ENCODE measurements around the gene RXRB.

Gene RXRB

DNA sequence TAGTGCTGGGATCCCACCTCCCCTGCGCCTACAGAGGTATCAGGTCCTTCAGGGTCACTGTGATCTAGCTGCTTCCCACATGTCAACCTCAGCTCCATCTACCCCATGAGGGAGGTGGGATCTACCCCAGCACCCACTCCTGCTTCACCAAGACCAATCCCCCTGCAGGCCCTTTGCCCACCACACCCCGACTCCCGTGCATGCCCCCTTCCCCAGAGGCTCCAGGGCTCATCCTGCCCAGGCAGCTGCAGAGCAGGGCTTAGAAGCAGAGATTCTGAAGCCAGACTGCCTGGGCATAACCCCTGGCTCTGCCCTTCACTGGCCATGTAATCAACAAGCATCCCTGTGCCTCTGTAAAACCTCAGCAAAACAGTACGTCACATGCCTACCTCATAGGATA is 25.7 kb downstream of the RXRB start:
- DNase-seq, result no peak

DNA sequence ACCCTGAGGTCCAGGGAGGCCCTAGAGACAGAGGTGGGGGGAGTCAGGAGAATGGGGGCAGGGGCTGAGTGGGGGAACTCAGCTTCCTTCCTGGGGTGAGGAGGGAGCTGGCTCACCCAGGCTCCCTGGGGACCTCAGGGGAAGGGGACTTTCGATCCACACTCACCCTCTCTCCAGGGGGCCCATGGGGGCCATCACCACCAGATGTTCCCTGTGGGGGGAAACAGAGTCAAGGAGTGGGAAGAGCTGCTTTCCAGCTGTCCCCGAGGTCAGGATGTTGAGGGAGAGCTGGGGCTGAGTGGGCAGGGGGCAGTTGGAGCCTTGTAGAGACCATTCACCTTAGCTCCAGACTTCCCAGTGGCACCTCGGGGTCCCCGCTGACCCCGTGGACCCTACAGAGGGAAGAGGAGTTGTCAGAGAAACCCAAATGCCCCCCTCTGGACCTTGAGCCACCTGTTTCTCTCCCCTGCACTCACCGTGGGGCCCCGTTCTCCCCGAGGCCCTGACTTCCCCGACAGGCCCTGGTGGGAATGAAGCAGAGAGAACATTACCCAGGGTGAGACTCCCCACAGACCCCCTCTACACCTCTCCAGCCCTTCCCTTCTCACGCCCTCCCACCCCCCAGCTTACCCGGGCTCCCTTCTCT is 26.8 kb downstream of the RXRB start:
- DNase-seq, result no peak

DNA sequence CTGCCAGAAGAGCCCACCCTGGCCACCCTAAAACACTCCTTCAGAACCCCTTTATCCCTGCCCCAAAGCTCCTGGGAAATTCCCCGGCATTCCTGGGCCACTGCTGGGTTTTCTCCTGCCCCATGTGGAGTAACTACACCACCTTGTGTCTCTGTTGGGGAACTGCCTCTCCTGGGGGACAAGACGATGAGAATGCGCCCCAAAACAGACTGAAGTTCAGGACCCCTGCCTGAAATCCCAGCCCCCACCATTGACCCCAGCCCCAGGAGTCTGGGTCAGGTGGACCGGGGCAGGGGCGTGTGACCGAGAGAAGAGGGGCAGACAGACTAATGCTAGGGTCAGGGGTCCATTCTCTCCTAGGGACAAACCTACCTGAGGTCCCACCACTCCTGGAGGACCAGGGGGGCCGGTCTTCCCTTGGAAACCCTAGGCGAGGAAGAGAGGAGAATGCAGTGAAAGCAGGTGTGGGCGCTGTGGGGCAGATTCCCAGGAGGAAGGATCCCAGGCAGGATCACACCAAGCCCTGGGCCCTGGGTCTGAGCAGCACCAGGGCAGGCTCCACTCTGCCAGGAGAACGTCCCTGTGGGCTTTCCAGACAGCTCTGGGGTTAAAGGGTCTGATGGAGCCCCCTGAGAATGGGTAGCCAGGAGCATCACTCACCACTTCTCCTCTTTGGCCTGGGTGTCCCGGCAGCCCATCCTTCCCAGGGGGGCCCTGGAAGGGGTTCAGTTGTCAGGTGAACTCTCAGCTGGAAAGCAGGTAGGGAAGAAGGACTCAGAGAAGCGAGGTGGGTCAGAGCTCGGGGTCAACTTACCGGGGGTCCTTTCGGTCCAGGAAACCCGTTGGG is 27.6 kb downstream of the RXRB start:
- no peak for DNase-seq

DNA sequence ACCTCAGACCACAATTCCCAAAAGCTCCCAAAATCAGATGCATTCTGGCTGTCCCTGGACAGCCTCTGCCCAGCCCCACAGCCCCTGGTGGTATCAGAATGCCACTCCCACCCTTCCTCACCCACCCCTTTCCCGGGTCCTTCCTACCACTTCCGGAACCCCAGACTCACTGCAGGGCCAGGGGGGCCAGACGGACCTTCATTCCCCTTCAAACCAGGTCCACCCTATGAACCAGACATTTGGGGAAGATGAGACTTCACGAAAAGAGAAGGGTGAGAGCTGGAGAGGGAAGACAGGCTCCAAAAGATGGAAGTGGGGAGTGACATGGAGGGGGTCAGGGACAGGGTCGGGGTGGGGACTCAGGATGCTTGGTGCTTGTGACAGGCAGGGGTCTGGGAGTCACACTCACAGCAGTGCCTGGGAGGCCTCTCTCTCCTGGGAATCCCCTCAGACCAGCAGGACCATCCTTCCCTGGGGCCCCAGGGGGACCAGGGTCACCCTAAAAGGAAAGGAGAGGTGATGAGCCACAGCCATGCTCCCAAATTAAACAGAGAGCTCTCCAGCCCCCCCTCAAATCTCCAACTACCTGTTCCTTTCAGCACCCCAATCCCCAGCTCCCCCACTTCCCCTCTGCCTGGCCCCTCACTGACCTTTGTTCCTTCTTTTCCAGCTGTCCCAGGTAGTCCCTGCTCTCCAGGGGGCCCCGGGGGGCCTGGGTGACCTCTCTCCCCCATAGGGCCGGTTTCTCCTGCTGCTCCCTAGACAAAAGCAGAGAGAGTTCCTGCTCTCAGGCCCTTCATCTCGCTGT is 28.4 kb downstream of the RXRB start:
- DNase-seq, result no peak

DNA sequence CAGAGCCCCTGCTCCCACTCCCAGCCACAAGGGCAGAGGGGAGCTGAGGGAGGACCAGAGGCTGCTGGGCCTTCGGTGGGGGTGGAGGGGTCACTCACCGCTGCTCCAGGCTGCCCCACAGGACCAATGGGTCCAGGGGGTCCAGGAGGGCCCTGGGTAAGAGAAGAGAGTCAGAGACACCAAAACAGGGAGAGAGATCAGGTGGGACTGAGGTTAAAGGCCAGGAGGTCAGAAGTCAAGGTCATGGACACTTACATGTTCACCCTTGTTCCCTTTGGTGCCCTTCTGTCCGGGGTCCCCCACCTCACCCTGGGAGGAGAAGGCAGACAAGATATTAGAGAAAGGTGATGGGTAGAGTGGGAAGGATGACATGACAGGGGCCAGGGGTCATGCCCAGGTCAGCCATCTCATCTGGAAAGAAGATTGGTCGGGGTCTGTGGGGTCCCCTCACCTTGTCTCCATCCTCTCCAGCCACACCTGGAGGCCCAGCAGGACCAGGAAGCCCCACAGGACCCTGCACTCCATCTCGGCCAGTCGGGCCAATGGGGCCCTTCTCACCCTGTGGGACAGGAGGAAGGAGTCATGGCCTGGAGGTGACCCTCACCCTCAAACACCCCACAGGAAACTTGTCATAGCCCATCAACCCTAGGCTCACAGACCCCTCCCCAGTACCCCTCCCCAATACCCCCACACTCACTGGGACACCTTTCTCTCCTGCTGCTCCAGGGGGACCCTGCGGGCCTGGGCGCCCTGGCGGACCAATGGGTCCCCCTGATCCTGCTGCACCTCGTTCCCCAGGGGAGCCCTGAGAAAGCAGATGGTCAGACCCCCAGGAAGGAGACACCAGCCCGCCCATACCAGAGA is 29.2 kb downstream of the RXRB start:
- no peak for DNase-seq

DNA sequence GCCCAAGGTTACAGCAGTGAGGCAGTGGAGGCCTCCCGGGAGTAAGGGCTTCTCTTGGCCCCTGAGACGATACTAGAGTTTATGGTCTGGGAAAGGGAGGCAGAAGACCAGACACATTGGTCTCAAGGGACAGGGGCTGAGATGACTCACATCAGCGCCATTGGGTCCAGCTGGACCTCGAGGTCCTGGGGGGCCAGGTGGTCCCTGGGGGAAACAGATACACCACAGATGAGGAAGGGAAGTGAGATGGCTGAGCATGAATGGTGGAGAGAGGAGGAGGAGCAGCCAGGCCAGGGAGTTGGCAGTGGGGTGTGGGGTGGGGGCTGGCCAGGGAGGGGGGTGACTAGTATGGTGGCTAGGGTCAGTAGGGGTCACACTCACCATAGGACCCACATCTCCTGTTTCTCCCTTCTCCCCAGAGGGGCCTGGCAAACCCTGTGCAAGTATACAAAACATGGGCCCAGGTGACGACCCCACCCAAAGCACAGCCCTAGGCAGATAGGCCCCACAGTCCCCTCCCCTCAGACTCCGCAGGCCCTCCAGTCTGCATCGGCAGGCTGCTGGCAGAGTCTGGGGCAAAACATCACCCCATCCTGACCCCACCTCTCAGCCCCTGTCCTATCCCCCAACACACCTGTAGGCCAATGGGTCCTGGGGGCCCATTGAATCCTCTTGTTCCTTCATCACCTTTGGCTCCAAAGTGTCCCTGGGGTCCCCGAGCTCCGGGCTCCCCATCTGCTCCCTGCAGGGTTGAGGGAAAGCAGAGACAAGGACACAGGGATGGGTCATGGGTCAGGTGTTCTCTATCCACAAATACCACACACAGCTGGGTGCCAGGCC is 30.1 kb downstream of the RXRB start:
- DNase-seq, result no peak

DNA sequence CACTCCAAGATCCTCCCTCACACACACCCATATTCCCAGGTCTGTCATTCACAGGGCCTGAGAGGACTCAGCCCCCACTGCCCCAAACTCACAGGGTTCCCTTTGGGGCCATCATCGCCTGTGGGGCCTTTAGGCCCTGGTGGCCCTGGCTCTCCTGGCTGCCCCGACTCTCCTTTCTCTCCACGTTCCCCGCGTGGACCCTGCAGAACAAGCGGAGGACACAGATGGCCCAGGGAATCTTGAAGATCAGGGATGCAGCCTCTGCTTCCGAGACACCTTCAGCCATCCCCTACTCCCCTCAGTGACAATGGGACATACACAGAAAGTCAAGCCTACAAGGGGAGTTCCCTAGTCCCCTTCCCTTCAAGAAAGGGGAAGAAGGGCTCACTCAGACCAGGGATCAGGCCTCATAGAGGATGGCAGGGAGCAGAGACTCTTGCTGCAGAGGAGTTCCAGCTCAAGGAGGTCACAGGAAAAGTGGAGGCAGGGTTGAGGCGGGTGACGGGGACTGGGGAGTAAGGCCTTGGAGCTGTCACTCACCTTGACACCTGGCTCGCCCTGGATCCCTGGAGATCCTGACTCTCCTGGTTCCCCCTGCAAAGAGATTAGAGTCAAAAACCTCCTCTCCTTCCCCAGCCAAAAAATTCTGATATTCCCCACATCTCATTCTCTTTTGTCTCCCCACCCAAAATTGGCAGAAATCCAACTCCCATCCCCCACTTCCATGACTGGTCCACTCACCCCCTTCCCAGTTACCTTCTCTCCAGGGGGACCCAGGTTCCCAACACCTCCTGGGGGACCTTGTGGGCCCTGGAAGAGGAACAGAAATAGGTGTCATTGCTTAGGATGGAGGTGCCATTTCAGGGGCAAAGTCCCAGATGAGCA is 30.9 kb downstream of the RXRB start:
- no peak for DNase-seq

DNA sequence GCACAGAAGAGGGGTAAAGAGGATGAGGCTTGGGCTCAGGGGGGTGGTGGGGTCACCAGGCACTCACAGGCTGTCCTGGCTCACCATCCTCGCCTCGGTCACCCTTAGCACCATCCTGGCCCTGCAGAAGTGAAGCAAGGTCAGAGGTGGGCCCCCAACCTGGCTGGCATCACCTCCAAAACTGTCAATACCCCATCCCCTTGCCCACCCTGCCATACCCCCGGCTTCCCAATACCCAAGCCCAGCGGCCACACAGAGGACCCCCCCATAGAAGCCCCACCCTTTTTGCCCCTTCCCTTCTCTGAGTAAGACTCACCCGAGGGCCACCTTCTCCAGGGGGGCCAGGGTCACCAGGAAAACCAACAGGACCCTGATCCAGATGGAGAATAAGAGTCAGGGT is 31.8 kb downstream of the RXRB start:
- no peak for DNase-seq

DNA sequence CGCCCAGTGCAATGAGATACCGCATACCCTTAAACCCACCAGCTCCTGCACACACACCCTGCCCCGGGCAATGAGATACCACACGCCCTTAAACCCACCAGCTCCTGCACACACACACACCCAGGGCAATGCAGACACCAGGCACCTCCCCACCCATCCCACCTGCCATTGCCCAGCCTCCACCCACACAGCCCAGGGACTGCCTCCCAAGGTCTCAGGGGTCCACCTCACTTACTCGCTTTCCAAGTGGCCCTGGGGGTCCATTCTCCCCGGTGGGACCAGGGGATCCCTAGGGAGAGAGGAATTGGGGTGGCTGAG is 32.2 kb downstream of the RXRB start:
- no peak for DNase-seq

DNA sequence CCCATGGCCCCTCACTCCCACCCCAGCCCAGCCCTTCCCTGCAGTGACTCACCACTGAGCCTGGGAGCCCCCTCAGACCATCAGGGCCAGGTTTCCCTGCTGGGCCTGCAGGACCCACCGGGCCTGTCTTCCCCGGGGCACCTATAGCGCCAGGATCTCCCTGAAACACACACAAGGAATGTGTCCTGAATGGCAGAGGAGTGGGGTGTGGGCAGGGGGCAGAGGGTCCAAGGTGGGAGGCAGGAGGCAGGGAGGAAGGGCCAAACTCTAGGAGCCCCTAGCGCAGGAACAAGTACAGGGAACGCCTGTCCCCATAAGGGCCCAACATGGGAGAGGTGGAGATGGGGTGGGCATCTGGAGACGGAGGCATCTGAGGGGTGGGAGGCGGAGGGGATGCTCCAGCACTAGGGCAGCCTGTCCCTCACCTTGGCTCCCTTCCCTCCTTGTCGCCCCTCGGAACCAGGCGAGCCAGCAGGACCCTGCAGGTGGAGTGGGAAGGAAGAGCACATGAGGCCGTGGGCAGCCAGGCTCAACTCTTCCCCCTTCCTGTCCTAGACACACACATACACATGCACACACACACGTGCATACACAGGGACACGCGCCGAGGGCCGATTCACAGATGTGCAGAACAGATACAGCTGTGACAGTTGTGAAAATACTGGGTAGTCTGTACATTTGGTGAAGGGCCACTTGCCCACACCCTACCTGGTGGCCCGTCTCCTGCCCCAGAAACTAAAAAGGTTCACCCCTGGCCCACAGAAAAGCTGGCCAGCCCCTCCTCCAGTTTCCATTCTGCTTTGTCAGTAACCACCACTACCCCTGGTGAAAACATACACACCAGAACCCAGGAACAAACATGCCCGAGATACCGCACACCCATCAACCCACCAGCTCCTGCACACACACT is 32.8 kb downstream of the RXRB start:
- no peak for DNase-seq

DNA sequence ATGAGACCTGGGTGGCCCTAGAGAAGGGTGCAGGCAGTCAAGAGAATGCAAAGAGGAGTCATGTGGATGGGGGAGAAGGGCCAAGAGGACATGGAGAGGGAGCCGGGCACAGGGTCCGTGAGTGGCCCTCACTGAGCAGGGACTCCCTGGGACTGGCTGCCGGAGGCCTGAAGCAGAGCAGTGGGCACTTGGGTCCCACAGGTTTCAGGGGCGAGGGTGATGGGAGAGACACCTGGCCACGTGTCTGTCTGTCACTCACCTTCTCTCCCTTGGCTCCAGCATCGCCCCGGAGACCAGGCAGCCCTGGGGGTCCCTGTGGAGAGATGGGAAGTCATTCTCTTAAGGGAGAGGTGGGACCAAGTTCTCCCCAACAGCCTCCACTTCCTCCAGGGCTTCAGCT is 33.7 kb downstream of the RXRB start:
- no peak for DNase-seq

DNA sequence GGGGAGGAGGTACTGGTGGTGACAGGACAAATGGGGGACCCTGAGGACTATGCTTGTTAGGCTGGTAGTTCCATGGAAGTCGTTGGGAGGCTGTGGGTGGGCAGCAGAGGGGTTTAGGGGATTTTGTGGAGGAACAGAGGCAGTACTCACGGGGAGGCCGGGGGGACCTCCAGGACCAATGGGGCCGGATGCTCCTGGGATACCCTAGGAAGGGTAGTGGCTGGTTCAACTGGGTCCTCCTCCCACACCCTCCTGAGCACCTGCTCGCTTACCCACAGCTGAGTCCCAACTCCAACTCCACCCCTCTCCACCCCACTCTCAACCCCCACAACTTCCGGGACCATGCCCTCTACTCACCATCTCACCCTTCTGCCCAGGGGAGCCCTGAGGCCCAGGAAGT is 34.1 kb downstream of the RXRB start:
- no peak for DNase-seq

DNA sequence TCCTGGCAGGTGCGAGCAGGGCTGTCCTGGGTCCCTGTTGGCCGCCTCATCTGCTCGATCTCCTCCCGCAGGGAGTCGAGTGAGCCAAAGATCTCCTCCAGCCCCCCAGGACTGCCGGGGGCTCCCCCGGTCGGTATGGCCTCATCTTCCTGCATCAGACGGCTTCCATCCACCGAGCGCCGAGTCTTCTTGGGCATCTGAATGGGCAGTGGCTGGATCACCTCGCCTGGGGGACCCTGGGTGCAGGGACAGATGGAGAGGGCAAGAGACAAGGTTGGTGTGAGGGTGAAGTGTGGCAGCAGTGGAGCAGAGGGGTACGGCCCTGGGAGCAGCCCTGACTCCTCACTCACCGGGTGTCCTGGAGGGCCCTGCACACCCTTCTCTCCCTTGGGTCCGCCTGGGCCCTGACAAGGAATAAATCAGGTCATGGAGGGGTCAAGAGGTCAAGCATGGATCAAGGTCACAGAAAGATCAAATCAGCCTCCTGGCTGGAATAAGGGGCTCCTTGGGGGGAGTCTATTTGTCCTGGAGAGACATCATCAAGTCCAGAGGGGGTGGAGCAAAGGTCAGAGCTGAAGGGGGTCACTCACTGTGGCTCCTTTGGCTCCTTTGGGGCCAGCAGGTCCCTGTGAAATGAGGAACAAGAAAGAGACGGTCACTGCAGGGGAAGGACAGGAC is 34.7 kb downstream of the RXRB start:
- DNase-seq, result no peak

DNA sequence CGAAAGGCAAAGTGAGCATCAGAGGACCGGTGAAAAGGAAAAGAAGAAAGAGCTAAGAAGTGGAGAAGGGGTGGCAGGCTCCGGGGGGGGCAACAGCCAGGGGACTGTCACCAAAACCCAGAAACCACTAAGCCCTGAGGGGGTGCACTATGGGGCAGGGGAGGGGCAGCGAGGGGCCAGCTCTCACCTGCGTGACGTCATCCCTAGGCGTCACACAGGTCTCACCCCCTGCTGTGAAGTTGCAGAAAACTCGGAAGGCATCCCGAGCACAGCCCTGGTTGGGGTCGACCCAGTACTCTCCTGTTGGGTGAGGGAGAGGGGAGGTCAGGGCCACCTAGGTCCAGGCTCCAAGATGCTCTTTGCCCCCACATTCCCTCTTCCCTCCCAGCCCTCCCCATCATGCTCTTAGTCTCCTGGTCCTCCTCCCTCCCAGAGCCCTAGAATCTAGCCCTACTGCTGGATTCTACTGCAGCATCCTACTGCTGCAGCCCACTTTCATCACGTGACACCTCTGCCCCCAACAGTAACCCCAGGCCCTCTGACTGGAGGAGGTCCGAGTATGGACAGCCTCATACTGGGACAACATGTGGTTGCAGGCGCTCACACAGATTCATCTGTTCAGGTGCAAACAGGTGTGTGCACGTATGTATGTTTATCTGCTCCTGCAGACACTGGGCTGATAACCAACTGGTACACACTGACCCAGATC is 35.6 kb downstream of the RXRB start:
- DNase-seq, result no peak

DNA sequence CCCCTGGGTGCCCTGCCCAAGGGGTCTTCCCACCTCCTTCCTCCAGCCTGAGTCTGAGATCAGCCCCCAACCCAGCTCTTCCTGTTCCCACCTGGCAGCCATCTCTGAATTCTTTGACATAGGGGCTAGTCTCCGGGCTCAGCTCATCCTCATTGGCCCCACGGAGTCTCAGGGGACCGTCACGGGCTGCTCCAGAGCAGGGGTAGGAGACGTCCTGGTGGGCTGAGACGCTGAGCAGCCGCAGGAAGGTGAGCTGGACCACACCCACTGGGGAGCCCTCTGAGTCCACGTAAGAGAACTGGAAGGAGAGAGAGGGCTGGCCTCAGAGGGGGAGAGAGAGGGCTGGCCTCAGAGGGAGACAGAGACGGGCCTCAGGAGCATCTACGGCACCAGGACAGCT is 36.3 kb downstream of the RXRB start:
- DNase-seq, result no peak

DNA sequence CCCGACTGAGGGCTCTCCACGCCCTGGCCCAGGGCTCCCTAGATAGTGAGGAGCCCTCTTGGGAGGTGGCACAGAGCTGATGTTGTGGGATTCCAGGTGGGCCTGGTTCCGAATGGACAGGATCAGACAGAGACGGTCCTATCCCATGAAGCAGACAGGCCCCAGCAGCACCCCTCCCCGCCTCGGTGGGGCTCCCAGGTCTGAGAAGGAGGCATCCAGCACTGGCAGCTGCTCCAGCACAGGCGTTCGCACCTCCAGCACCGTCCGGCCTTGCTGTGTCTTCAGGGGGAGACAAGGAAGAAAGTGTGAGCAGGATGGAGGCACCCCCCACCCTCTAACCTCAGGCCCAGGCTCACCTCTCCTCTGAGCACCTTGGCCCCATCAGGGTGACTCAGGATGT is 36.9 kb downstream of the RXRB start:
- DNase-seq, result no peak

DNA sequence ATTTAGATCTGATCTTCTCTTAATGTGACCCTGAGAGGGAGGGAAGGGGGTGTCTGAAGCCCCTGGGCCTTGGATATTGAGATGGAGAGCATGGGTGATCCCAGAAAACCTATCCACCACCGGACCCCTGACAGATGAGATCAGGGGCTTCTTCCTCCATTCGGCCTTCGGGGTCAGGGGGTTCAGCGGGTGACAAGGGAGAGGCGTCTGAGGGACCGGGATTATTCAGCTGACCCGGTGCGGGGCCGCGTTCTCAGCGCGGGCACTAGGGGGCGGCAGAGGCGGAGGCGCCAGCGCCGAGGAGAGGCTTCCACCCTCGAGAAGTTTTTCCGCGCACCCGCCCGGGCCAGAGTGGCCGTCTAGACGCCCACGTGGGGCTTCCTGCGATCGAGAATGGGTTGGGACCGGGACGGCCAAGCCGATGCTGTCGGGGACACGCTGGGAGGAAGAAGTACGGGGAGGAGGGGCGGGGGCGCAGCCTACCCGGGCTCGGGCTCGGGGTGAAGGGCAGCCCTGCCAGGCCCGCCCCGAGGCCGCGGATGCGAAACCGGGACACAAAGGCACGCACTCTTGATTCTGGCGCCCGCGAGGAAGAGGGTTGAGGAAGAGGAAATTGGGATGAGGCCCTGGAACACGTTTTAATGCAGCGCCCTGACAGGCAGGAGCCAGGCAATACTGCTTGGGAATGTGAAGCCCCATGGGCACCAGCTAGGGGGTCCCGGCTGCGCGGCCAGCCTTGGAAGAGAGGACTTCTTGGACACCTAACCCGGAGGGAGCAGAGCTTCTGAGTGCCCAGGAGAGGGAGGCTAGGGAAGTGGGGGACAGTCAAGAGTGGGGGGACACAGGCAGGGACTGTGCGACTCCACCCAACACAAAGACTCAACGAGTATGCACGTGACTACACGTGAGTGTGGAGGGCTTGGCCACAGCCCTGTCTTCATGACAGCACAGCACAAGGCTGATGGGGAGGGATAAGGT is 38.8 kb downstream of the RXRB start:
- DNase-seq, result peak; percentile 80

All from CD4-positive, alpha-beta T cell treated with Interleukin-4 for 4 hours (primary cell).